H1 (cell line): Measurements from ENCODE around the gene VSTM2B. TPM values are rescaled to one million over a fixed set of nuclear protein-coding genes. Genes with fewer than 3 reads are reported as not detected.

Experiments used
- CTCF ChIA-PET: fragments of 300-600 bp; sonication (Branson Sonifier 250); formaldehyde crosslinking; loops from one replicate; lab custom pipeline; 2021; ENCODE audit not compliant: partially characterized antibody; lab: Charles Lee
- POLR2A ChIA-PET: fragments of 300-600 bp; sonication (Branson Sonifier 250); formaldehyde crosslinking; loops from one replicate; lab custom pipeline; 2021; ENCODE audit warnings: inconsistent platforms; ENCODE audit not compliant: partially characterized antibody; lab: Charles Lee
- DNase-seq, 2 experiments: peaks; one replicate each; pipeline versions ENCODE4 v3.0.0 to v3.0.0-alpha.2; 2010 to 2022; ENCODE audit warnings: low spot score in 2 of 2, low read depth in 1 of 2, mixed read lengths in 1 of 2
- FAIRE-seq: peaks from 2 replicates; lab custom pipeline; 2011; peaks lifted over from hg19 to GRCh38; lab: Jason Lieb, UNC
- H2AFZ ChIP-seq: 2 replicates; pipeline ENCODE4 v1.8.1; 2012; ENCODE audit warnings: low read length, inconsistent platforms
- H2AK5ac ChIP-seq: 2 replicates; pipeline ENCODE4 v1.6.1; 2013; ENCODE audit warnings: low read depth, low read length
- H2BK120ac ChIP-seq: replicated peaks from 2 replicates; pipeline ENCODE3; 2013; ENCODE audit warnings: low read depth, low read length, inconsistent platforms
- H2BK12ac ChIP-seq: 2 replicates; pipeline ENCODE4 v1.6.1; 2013; ENCODE audit warnings: low read depth, low read length
- H2BK15ac ChIP-seq: 2 replicates; pipeline ENCODE4 v1.6.1; 2013; ENCODE audit warnings: low read length
- H2BK20ac ChIP-seq: 2 replicates; pipeline ENCODE4 v1.6.1; 2013; ENCODE audit warnings: low read length
- H2BK5ac ChIP-seq: 2 replicates; pipeline ENCODE4 v1.6.1; 2013; ENCODE audit warnings: low read depth, low read length
- H3K14ac ChIP-seq: 2 replicates; pipeline ENCODE4 v1.6.1; 2013; ENCODE audit warnings: inconsistent platforms; ENCODE audit not compliant: insufficient read length
- H3K18ac ChIP-seq: 2 replicates; pipeline ENCODE4 v1.6.1; 2013; ENCODE audit warnings: low read length; ENCODE audit errors: extremely low read depth
- H3K23ac ChIP-seq: 2 replicates; pipeline ENCODE4 v1.6.1; 2013; ENCODE audit warnings: inconsistent platforms; ENCODE audit not compliant: insufficient read length
- H3K23me2 ChIP-seq: 2 replicates; pipeline ENCODE4 v1.6.1; 2013; ENCODE audit warnings: low read depth, low read length
- H3K27ac ChIP-seq: 2 replicates; pipeline ENCODE4 v1.6.1; 2011; ENCODE audit warnings: low read depth, low read length, inconsistent platforms
- H3K27me3 ChIP-seq, 4 experiments: replicated peaks in 1 of 4; 1 replicate in 1 of 4; 2 replicates in 3 of 4; pipeline versions ENCODE4 v1.6.1 to v1.8.1; 2011 to 2013; ENCODE audit warnings: low read length in 3 of 4, mild to moderate bottlenecking in 3 of 4, inconsistent platforms in 2 of 4, mixed read lengths in 2 of 4, moderate library complexity in 1 of 4; ENCODE audit not compliant: control insufficient read depth in 3 of 4, insufficient read depth in 3 of 4; ENCODE audit errors: extremely low read depth in 1 of 4
- H3K36me3 ChIP-seq, 4 experiments: 2 replicates each; pipeline versions ENCODE4 v1.6.1 to v1.8.1; 2011 to 2013; ENCODE audit warnings: mild to moderate bottlenecking in 4 of 4, low read length in 3 of 4, moderate library complexity in 2 of 4, control low read depth in 1 of 4, inconsistent platforms in 1 of 4; ENCODE audit not compliant: insufficient read depth in 4 of 4, control insufficient read depth in 2 of 4
- H3K4ac ChIP-seq: replicated peaks from 2 replicates; pipeline ENCODE3; 2013; ENCODE audit warnings: low read length, low read depth, mixed read lengths, inconsistent platforms; ENCODE audit not compliant: insufficient read length
- H3K4me1 ChIP-seq, 4 experiments: replicated peaks in 1 of 4; 1 replicate in 1 of 4; 2 replicates in 3 of 4; pipeline versions ENCODE4 v1.6.1 to v1.8.1; 2011 to 2013; ENCODE audit warnings: low read length in 3 of 4, inconsistent platforms in 2 of 4, mixed read lengths in 1 of 4; ENCODE audit not compliant: insufficient read depth in 4 of 4, control insufficient read depth in 3 of 4
- H3K4me2 ChIP-seq, 2 experiments: 2 replicates each; pipeline versions ENCODE4 v1.6.1 to v1.8.1; 2011 to 2013; ENCODE audit warnings: low read depth in 2 of 2, low read length in 2 of 2, control low read depth in 1 of 2, inconsistent platforms in 1 of 2, mild to moderate bottlenecking in 1 of 2; ENCODE audit not compliant: insufficient read depth in 1 of 2
- H3K4me3 ChIP-seq, 4 experiments: fragments of 200-600, 300-600 bp in 1 of 4; sonication (generic), shearing (Covaris generic), sonication (Bioruptor Twin) in 1 of 4; 2 replicates each; pipeline versions ENCODE4 v1.5.1 to v1.8.1; 2011 to 2016; ENCODE audit warnings: low read length in 4 of 4, low read depth in 3 of 4, control low read depth in 2 of 4, inconsistent platforms in 2 of 4, mild to moderate bottlenecking in 2 of 4, mixed read lengths in 1 of 4, moderate library complexity in 1 of 4; ENCODE audit not compliant: insufficient read depth in 2 of 4; ENCODE audit errors: extremely low read depth in 1 of 4
- H3K56ac ChIP-seq: replicated peaks from 2 replicates; pipeline ENCODE3; 2013; ENCODE audit warnings: low read depth, mild to moderate bottlenecking, mixed read lengths, low read length, inconsistent platforms; ENCODE audit not compliant: insufficient read length
- H3K79me1 ChIP-seq: 2 replicates; pipeline ENCODE4 v1.6.1; 2013; ENCODE audit warnings: low read depth, low read length, control low read depth
- H3K79me2 ChIP-seq, 2 experiments: 2 replicates each; pipeline versions ENCODE4 v1.6.1 to v1.8.1; 2012 to 2013; ENCODE audit warnings: low read length in 2 of 2, mild to moderate bottlenecking in 2 of 2, inconsistent platforms in 1 of 2; ENCODE audit not compliant: insufficient read depth in 2 of 2, control insufficient read depth in 1 of 2
- H3K9ac ChIP-seq, 4 experiments: replicated peaks in 1 of 4; 1 replicate in 1 of 4; 2 replicates in 3 of 4; pipeline versions ENCODE4 v1.6.1 to v1.8.1; 2011 to 2013; ENCODE audit warnings: low read depth in 3 of 4, low read length in 3 of 4, control low read depth in 2 of 4, mild to moderate bottlenecking in 2 of 4, moderate library complexity in 2 of 4, inconsistent platforms in 1 of 4; ENCODE audit errors: extremely low read depth in 1 of 4
- H3K9me3 ChIP-seq, 2 experiments: 2 replicates each; pipeline versions ENCODE4 v1.6.1 to v1.8.1; 2012 to 2013; ENCODE audit warnings: mild to moderate bottlenecking in 2 of 2, moderate library complexity in 2 of 2, control low read depth in 1 of 2, inconsistent platforms in 1 of 2, low read depth in 1 of 2, low read length in 1 of 2, mixed read lengths in 1 of 2; ENCODE audit not compliant: insufficient read depth in 2 of 2
- H4K20me1 ChIP-seq, 2 experiments: replicated peaks in 1 of 2; 2 replicates each; pipeline versions ENCODE3 to v1.8.1; 2011 to 2013; ENCODE audit warnings: inconsistent platforms in 2 of 2, low read length in 2 of 2, mild to moderate bottlenecking in 1 of 2; ENCODE audit not compliant: insufficient read depth in 2 of 2, control insufficient read depth in 1 of 2
- H4K5ac ChIP-seq: 2 replicates; pipeline ENCODE4 v1.6.1; 2013; ENCODE audit warnings: low read length, low read depth, mixed read lengths, inconsistent platforms; ENCODE audit not compliant: insufficient read length
- H4K8ac ChIP-seq: 2 replicates; pipeline ENCODE4 v1.8.0; 2013; ENCODE audit warnings: mild to moderate bottlenecking, moderate library complexity, low read length, inconsistent platforms; ENCODE audit not compliant: insufficient read depth; ENCODE audit errors: extremely low read depth
- H4K91ac ChIP-seq: replicated peaks from 2 replicates; pipeline ENCODE3; 2013; ENCODE audit warnings: low read length, mixed read lengths, inconsistent platforms; ENCODE audit not compliant: insufficient read length
- ATF3 ChIP-seq: IDR thresholded peaks from 2 replicates; pipeline ENCODE4 v1.6.1; 2011; ENCODE audit warnings: low read depth, mild to moderate bottlenecking, low read length; ENCODE audit not compliant: insufficient read depth
- BCL11A ChIP-seq, 2 experiments: IDR thresholded peaks; one replicate each; pipeline ENCODE4 v1.6.1; 2011; ENCODE audit warnings: low read depth in 2 of 2, low read length in 2 of 2, mild to moderate bottlenecking in 2 of 2
- BRCA1 ChIP-seq: IDR thresholded peaks from 2 replicates; pipeline ENCODE4 v1.6.1; 2012; ENCODE audit warnings: low read depth, low read length, improper control_type of control experiment
- CBX5 ChIP-seq: fragments of 300-800, 300-1000 bp; sonication (generic); IDR thresholded peaks from 2 replicates; pipeline ENCODE4 v1.7.1; 2016; ENCODE audit warnings: antibody characterized with exemption, low read length, low read depth
- CEBPB ChIP-seq: IDR thresholded peaks from 2 replicates; pipeline ENCODE4 v1.6.1; 2012; ENCODE audit warnings: low read depth, low read length
- KDM1A ChIP-seq: fragments of 200-600, 300-600 bp; sonication (generic); IDR thresholded peaks from 2 replicates; pipeline ENCODE4 v1.7.1; 2016; ENCODE audit warnings: mild to moderate bottlenecking, low read length, borderline replicate concordance
- MAX ChIP-seq: IDR thresholded peaks from 2 replicates; pipeline ENCODE4 v1.6.1; 2012; ENCODE audit warnings: inconsistent platforms
- NRF1 ChIP-seq: IDR thresholded peaks from 2 replicates; pipeline ENCODE4 v1.6.1; 2011; ENCODE audit warnings: mild to moderate bottlenecking, low read depth, low read length, improper control_type of control experiment
- POLR2A ChIP-seq, 2 experiments: IDR thresholded peaks; 1 replicate in 1 of 2; 2 replicates in 1 of 2; pipeline ENCODE4 v1.6.1; 2011; ENCODE audit warnings: low read depth in 2 of 2, low read length in 2 of 2, mild to moderate bottlenecking in 2 of 2; ENCODE audit errors: control extremely low read depth in 1 of 2
- RAD21 ChIP-seq, 2 experiments: IDR thresholded peaks in 1 of 2; conservative IDR thresholded peaks in 1 of 2; 2 replicates each; pipeline ENCODE4 v1.6.1; 2011; ENCODE audit warnings: low read depth in 2 of 2, low read length in 2 of 2, improper control_type of control experiment in 1 of 2, inconsistent platforms in 1 of 2, mild to moderate bottlenecking in 1 of 2, moderate library complexity in 1 of 2
- SIX5 ChIP-seq: IDR thresholded peaks from 2 replicates; pipeline ENCODE4 v1.6.1; 2011; ENCODE audit warnings: mild to moderate bottlenecking, low read depth, low read length
- SP2 ChIP-seq: IDR thresholded peaks from 2 replicates; pipeline ENCODE4 v1.6.1; 2012; ENCODE audit warnings: mild to moderate bottlenecking, low read length, inconsistent platforms
- TAF1 ChIP-seq: IDR thresholded peaks from 2 replicates; pipeline ENCODE4 v1.6.1; 2011; ENCODE audit warnings: mild to moderate bottlenecking, low read depth, low read length
- YY1 ChIP-seq: IDR thresholded peaks from 2 replicates; pipeline ENCODE4 v1.6.1; 2011; ENCODE audit warnings: low read depth, mild to moderate bottlenecking, low read length
- WGBS, 2 experiments: shearing (Covaris generic) in 1 of 2; methylation state at CpG; one replicate each; pipeline versions ENCODE4 v1.1.6 to v1.1.7; 2013 to 2015; ENCODE audit warnings: low lambda C conversion rate in 2 of 2, mixed read lengths in 2 of 2, inconsistent platforms in 1 of 2, low coverage in 1 of 2, missing lambda C conversion rate in 1 of 2; ENCODE audit not compliant: insufficient replicate concordance in 2 of 2, insufficient coverage in 1 of 2, insufficient read length in 1 of 2; ENCODE audit errors: extremely low coverage in 1 of 2, missing lambda C conversion rate in 1 of 2; 5-methylcytosine and 5-hydroxymethylcytosine counted together
- polyA plus RNA-seq, 7 experiments: library from polyadenylated mRNA; depleted of rRNA in 3 of 7; stranded (reverse) in 5 of 7; unstranded in 2 of 7; fragments of >200 nt in 5 of 7; fragments of 200-250 nt in 2 of 7; gene quantifications; 1 replicate in 5 of 7; 2 replicates in 1 of 7; 4 replicates in 1 of 7; pipeline versions ENCODE4 v1.2.1 to v1.2.3, GENCODE V29; 2011 to 2013; ENCODE audit warnings: missing spikeins in 2 of 7, mixed read lengths in 2 of 7
- total RNA-seq: library from RNA; stranded (reverse); fragmentation: NEBNext Ultra II Directional; extraction: Animal tissue kit (Norgen Biotek cat#: 25700); gene quantifications from 2 replicates; pipeline ENCODE4 v1.2.1, GENCODE V29; 2021

The VSTM2B gene
- total and polyA plus RNA-seq, 2 of the 8 experiments (the other 6 are each of a cell fraction or from before 2014, with no cell fraction given), result 0.82 to 1.5 TPM

- H3K4me3 ChIP-seq, result no peak overlapping the region
- H3K79me2 ChIP-seq, result no peaks in the 10 kb centered on the region
- no peak overlapping the region for H2BK15ac ChIP-seq
- DNase-seq (peak in 1 of 2 experiments; percentile 33), FAIRE-seq (no peak)
- peaks cover 0 to 3% of the 10 kb centered on the region in 2 experiments for H4K20me1 ChIP-seq
- H2BK20ac ChIP-seq, result no peak overlapping the region
- H3K9me3 ChIP-seq, result no peaks in the 10 kb centered on the region
- H2BK120ac ChIP-seq, result no peak overlapping the region
- H3K27me3 ChIP-seq, result no peaks in the 10 kb centered on the region
- H3K56ac ChIP-seq, result no peak overlapping the region
- no peak overlapping the region for H2BK12ac ChIP-seq
- H3K79me1 ChIP-seq, result no peaks in the 10 kb centered on the region
- H3K9ac ChIP-seq, result no peak overlapping the region
- H4K5ac ChIP-seq, result no peak overlapping the region
- H3K27ac ChIP-seq, result no peak overlapping the region
- H3K36me3 ChIP-seq, result no peaks in the 10 kb centered on the region
- POLR2A ChIA-PET, result interaction anchor here (1.6 kb wide), 1 partner anchor 11 kb away, joined by 3 read pairs; no protein-coding TSS in a partner anchor
- H3K4ac ChIP-seq, result no peak overlapping the region
- H3K23me2 ChIP-seq, result peaks cover 17% of the 10 kb centered on the region; the same call in 1 of the 2 replicates
- no peak overlapping the region for H2AFZ ChIP-seq
- H2BK5ac ChIP-seq, result no peak overlapping the region
- no peak overlapping the region for H3K23ac ChIP-seq
- WGBS, 2 experiments, result 73% methylated on average over 6 of the region's 6 CpGs; no CpG with 5 or more reads in 1 of the 2 experiments
- H3K14ac ChIP-seq, result no peak overlapping the region
- CTCF ChIA-PET, result interaction anchor here (1.8 to 2.7 kb wide), 3 partner anchors 9 to 50 kb away, joined by 6 to 8 read pairs (median 7); no protein-coding TSS in a partner anchor
- H4K91ac ChIP-seq, result no peak overlapping the region
- H3K4me2 ChIP-seq, result no peak overlapping the region
- H3K18ac ChIP-seq, result no peak overlapping the region
- H3K4me1 ChIP-seq, result peaks cover 0 to 3% (median 0%) of the 10 kb centered on the region in 4 experiments; a peak in 2 of 7 replicates
- no peak overlapping the region for H4K8ac ChIP-seq
- no peak overlapping the region for H2AK5ac ChIP-seq
- TF ChIP-seq BRCA1 (no peak), BCL11A (IDR thresholded peaks at IDR 0.05; ENCODE audit: low read depth in 2 of 2, low read length in 2 of 2) (no peak), YY1 (no peak), NRF1 (no peak), SP2 (no peak), POLR2A (IDR thresholded peaks at IDR 0.05; ENCODE audit: control extremely low read depth in 1 of 2, low read depth in 2 of 2, low read length in 2 of 2) (no peak), CBX5 (no peak), ATF3 (no peak), MAX (no peak), CEBPB (no peak), SIX5 (no peak), RAD21 (IDR thresholded peaks at IDR 0.05 in 1 of 2, conservative IDR thresholded peaks at IDR 0.05 in 1 of 2; ENCODE audit: low read depth in 2 of 2, low read length in 2 of 2) (no peak), KDM1A (no peak), TAF1 (no peak)
These were observed 13.9 kb downstream of the VSTM2B start for GRCh38 chr19:29539670-29540069.
